ENCODE data around the gene AEN.
A peak's percentile ranks its signal among the peaks of the same experiment; 100 is the strongest.

The AEN gene

DNA sequence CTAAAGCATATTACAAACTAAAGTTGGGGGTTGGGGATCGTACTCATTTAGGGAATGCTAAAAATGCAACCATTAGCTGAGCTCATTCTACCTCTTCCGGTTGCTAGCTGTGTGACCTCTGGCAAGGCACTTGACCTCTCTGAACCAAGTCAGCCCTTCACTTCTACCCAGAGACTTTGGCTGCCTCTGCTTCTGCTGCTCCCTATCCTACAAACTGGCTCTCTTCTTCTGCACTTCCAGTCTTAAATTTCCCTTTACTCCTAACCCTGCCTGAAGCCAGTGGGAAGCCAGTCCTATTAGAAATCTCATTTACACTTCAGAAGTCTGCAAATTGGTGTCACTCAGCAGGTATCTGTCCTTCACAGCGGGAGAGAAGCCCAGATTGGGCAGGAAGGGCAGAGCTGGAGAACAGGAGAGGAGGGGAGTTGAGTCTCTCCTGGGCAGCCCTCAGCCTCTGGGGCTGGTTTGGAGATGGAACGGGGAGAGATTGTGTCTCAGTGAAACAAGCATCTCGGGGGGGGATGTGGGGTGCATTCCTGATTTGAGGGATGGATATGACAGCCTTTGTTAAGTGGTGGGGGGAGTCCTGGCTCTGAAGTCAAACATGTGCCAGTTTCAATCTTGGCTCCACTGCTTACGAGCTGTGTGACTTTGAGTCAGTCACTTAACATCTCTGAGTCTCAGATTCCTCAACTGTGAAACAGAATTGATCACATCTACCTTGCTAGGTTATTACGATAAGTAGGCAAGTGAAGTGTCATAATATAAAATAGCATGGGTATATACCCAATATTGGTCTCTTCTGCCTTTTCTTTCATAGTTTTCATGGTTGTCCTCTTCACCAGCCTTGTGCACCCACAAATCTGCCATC lies 7.8 kb upstream of the AEN start:
- DNase-seq (ENCODE audit: low read depth in 2 of 2), result no peak

DNA sequence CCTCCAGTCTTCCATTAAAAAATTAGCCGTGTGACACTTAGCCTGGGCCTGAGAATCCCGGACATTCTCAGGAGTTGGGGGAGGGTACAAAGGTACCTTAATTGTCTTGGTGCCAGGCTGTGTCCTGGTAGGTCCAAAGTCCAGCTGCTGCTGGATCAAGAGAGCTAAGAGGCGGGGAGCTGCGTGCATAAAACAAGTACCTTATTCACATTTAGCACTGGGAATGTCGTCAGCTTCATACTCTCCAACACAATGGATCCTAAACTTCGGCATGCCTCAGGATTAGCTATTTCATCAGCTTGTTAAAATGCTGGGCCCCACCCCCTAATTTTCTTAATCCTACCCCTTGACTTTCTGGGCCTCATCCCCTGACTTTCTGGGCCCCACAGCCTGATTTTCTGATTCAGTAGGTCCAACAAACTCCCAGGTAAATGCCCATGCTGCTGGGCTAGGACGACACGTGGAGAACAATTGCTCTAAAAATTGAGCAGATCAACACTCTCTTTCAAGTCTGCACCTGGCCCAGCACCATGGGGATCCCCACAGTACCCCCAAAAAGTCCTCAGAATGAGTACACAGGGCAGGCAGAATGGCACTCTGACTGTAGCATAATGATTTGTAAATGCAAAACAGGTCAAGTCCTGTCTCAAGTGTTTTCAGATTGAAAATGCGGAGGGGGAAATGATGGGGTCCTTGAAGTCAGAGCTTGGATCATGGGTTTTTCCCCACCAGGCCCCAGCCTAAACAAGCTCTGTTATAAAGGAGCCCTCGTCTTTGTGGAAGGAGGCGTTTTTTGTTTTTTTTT lies 5.6 kb upstream of the AEN start:
- DNase-seq (ENCODE audit: low read depth in 2 of 2), result no peak

DNA sequence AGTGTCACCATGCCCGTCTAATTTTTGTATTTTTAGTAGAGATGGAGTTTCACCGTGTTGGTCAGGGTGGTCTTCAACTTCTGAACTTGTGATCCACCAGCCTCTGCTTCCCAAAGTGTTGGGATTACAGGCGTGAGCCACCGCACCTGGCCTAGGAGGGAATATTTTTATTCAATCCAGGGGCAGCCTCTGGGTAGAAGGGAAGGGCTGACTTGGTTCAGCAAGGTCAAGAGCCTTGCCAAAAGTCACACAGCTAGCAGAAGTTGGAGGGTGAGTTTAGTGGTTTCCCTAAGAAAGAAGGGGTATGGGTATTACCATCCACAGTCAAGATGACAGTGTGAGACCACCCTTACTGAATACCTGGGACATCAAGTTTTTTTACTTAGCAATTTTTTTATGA lies 4.9 kb upstream of the AEN start:
- no peak for DNase-seq (ENCODE audit: low read depth in 2 of 2)

DNA sequence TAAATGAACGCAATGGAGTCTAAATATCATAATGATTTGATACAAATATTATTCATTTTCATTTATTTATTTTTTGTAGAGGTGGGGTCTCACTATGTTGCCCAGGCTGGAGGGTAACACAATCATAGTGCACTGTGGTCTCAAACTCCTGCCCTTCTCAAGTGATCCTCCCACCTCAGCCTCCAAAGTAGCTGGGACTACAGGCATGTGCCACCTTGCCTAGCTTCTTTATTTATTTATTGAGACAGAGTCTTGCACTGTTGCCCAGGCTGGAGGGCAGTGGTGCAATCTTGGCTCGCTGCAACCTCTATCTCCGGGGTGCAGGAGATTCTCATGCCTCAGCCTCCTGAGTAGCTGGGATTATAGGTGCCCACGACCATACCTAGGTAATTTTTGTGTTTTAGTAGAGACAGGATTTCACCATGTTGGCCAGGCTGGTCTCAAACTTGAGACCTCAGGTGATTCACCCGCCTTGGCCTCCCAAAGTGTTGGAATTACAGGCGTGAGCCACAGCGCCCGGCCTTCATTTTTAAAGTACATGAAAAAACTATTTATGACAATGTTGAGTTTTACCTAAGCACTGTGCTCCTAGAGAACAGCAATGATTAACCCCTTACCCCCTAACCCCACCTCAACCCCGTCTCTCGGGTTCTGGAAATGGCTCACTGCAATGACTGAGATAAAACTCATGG lies 4.0 kb upstream of the AEN start:
- no peak for DNase-seq (ENCODE audit: low read depth in 2 of 2)

DNA sequence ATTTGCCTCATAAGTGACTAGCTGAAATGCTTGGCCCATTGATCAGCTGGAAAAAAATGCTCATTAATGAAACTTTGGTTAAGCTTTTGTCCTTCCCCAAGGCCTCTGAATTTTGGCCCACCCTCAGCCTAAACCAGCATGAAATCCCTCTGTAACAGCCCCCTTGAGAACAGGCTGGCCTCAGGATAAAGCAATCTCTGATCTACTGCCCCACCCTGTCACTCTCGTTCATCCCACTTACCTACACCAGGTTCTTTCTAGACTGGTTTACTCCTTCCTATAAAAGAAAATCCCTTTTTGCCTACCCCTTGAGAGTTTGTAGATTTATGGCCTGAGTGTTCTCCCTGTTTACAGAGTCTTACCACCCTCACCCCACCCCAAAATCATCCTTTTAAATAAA lies 3.4 kb upstream of the AEN start:
- DNase-seq (ENCODE audit: low read depth in 2 of 2), result no peak

DNA sequence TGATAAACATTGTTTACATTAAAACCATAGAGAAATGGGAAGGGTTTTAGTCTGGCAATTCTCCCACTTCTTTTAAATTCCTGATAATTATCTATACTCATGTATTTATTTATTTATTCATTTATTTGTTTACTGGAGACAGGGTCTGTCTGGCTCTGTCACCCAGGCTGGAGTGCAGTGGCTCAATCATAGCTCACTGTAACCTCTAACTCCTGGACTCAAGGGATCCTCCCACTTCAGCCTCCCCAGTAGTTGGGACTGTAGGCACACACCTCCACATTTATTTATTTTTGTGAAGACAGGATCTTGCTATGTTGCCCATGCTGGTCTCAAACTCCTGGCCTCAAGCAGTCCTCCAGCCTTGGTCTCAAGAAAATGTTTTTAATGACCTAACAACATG lies 2.5 kb upstream of the AEN start:
- DNase-seq (ENCODE audit: low read depth in 2 of 2), result no peak

DNA sequence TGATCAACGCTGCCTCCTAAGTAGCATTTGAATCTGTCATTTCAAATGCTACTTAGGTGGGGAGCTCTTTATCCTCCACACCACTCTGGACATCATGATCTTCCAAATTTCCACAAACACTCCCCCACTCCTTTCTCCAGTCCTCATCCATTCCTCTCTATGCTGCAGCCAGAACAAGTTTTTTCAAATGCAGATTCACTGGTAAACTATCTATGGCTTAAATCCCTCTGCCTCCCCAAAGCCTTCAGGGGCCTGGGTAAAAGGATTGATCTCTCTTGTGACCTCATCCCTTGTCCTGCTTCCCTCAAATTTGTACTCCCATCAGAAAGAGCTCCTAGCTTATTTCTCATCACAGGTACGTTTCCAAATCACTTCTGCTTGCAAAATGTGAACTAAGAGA lies 1.3 kb upstream of the AEN start:
- DNase-seq (ENCODE audit: low read depth in 2 of 2), result no peak

DNA sequence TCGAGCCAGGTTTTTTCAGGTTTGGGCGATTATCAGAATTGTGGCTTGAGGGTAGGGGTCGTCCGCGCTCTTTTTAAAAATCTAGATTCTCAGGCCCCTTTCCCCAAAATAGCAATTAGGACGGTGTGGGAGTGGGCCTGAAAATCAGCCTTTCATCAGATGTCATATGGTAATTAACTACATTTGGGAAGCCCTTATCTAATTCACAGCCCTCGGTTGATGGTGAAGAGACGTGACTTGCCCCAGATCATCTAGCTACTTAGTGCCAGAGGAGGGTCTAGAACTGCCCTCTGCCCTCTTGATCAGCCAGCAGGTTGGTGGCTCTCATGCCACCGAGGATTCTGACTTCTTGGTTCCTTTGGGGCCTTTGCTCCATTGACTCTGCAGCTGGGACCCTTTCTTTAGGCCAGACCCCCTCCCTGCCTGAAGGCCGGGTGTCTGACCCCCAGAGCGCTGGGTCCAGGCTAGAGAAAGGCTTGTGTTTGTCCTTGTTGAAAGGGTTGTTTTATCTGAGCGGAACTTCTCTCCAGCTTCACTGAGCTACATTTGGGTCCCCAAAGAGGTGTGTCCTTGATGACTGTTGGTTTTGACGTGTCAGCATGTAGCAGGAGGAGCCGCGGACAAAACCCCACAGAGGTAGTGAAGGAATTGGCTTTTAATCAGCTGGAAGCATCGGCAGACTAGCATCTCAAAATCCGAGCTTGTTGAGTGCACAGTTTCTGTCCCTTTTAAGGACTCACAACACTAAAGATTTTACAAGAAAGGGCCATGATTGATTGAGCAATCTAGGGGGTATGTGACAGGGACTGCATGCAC lies 857 bp downstream of the AEN start:
- peak in 1 of 2 donors; percentile 38 for DNase-seq (ENCODE audit: low read depth in 2 of 2)

DNA sequence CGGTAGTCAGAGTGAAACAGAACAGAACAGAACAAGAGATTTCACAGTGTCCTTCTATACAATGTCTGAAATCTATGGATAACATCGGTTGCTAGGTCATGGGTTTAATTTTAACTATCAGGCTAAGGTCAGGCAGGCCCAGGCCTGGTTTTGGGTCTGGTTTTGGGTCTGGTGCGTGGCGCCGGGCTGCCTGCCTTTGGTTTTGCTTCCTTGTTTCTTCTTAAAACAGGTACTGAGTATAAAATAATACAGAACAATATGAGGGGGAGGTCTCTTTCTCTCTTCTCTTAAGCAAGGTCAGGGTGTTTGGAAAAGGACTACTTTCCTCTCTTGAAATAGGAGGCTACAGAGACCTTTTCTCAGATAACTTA lies 1.4 kb downstream of the AEN start:
- no peak for DNase-seq (ENCODE audit: low read depth in 2 of 2)

DNA sequence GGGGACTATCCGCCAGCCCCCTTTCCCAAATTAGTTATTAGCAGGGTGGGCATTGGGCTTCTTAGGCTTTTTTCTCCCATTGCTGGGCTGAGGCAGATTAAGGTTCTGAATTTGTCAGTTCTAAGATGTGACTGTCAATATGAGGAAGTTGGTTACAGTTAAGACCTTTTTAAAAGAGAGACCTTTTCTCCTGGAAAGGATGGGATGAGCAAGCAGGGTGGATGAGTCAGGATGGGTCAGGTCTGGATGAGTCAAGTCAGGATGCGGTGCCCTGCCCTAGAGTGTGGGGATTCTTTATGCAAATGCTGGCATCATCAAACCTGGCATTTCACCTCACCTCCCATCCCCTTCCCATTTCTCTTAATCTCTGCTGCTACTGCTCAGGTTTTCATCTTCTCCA lies 1.9 kb downstream of the AEN start:
- peak; percentile 65 for DNase-seq (ENCODE audit: low read depth in 2 of 2)

DNA sequence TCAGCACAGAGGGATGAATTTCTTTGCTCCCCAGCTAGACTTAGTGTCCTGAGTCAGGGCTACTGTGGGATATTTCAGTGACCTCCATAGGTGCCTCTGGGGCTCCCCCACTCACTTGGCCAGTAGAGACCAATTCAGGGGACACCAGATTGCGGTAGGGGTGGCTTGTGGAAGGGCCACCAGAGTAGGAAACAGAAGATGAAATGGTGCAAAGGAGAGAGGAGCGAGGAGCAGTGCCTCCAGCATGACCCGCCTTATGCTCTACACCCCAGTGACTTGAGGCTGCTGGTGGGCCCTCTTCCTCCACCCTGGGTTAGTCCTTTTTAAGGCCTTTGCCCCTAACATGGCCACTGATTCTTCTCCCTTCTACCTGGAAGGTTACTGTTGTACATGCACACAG lies 2.5 kb downstream of the AEN start:
- DNase-seq (ENCODE audit: low read depth in 2 of 2), result no peak

DNA sequence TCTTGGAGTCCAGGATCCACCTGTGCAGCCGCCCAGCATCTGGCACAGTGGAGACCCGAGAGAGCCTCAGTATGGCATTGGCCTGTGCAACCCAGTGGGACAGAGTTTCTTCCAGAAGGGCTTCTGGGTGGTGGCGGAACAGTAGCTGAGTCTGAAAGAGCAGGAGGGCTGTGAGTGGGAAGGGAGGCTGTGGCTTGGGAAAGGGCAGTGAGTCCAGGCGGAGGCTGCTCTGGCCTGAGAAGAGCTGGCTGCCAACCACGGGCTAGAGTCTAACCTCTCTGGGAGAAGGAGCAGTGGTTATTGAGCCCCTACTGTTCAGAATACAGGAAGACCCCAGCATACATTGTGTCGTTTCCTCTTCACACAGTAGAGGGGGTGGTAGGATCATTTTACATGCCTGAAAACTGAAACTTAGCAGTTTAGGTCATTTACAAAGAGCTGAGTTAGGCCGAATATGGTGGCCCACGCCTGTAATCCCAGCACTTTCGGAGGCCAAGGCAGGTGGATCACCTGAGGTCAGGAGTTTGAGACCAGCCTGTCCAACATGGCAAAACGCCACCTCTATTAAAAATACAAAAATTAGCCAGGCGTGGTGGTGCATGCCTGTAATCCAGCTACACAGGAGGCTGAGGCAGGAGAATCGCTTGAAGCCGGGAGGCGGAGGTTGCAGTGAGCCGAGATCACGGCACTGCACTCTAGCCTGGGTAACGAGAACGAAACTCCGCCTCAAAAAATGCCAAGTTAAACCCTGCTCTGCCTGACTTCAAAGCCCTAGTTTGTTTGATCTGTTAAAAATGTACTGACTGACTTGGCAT lies 3.2 kb downstream of the AEN start:
- no peak for DNase-seq (ENCODE audit: low read depth in 2 of 2)

DNA sequence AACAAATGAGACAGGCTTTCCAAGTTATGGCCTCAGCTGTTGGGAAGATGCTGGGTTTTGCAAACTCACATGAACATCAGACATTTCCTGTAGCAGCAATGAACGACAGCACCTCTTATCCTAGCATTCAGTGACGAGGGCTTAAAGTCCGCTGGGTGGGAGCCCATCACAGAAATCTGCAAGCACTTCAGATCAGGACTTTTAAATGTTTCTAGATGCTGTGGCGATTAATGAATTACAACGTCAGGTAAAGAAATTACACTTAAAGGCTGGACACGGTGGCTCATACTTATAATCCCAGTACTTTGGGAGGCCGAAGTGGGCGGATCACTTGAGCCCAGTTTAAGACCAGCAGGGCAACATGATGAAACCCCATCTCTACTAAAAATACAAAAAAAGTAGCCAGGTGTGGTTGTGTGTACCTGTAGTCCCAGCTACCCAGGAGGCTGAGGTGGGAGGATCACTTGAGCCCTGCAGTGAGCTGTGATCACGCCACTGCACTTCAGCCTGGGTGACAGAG lies 3.9 kb downstream of the AEN start:
- no peak for DNase-seq (ENCODE audit: low read depth in 2 of 2)

DNA sequence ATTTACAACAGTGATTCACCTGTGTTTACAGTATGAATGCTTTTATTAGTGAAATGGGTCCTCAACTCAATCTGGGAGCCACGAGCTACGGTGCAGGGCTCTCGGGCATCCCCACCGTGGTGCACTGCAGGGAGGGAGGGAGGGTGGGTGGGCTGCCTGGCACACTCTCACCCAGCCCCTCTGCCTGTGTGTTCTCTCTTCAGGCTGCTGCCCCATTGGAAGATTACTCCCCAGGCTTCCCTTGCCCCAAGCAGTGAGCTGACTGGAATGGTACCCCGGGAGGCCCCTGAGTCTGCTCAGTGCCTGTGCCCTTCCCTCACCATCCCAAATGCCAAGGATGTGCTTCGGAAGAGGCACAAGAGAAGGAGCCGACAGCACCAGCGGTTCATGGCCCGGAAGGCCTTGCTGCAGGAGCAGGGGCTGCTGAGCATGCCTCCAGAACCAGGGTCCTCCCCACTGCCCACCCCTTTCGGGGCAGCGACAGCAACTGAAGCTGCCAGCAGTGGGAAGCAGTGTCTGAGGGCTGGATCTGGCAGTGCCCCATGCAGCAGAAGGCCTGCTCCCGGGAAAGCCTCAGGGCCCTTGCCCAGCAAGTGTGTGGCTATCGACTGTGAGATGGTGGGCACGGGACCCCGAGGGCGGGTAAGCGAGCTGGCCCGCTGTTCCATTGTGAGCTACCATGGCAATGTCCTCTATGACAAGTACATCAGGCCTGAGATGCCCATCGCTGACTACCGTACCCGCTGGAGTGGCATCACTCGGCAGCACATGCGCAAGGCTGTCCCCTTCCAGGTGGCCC lies 5.0 kb downstream of the AEN start:
- DNase-seq (ENCODE audit: low read depth in 2 of 2), result no peak

DNA sequence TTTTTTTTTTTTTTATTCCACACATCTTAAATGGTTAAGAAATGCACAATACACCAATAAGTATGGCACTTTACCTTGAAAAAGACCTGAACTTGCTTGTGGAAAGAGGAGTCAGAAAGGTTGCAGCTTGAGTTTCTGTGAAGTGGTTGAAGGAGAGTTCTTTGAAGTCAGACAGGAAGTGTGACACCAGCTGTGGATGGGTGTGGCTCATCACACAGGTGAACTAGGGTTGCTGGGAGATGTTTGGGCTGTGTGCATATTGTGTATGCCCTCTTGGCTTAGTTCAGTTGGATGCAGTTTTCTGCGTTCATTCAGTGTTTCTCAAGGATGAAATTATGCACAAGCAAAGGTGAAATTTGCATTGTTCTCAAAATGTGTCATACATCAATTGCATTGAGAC lies 6.3 kb downstream of the AEN start:
- DNase-seq (ENCODE audit: low read depth in 2 of 2), result no peak

DNA sequence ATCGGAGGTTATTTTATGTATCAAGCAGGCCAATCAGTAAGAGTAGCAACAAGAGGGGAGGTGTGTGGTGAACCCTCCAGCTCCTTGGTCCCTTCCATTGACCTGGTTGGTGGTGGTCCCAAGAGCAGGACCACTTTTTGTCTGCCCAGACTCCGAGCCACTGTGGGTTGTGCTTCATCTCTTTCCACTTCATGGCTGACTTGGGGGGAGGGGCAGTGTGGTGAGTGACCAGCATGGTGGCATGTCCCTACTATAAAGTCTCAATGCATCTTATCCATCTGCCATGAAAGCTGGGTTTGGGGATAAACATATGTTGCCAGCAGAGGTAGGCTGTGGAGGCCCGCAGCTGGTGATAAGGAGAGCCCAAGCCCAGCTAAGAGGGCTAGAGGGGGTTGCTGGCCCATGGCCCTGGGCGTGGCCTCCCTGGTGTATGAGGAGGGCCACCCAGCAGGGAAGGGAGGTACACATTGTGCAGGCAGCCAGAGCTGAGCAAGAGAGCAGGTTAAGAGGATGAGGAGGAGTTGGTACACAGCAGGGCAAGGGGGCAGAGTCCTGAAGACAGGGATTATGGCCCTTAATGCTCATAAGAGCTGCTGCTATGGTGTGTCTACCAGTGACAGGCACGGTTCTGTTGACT lies 7.0 kb downstream of the AEN start:
- no peak for DNase-seq (ENCODE audit: low read depth in 2 of 2)

DNA sequence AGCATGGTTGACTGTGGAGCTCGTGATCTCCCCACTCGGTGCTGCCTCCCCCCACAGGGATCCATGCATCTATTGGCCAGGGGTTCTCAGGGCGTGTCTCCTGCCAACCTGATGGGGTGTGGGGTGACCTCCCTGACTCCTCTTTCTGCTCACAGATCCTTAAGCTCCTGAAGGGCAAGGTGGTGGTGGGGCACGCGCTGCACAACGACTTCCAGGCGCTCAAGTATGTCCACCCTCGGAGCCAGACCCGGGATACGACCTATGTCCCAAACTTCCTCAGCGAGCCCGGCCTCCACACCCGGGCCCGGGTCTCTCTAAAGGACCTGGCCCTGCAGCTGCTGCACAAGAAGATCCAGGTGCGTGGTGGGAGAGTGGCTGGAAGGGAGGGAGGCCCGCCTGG lies 7.9 kb downstream of the AEN start:
- no peak for DNase-seq (ENCODE audit: low read depth in 2 of 2)

DNA sequence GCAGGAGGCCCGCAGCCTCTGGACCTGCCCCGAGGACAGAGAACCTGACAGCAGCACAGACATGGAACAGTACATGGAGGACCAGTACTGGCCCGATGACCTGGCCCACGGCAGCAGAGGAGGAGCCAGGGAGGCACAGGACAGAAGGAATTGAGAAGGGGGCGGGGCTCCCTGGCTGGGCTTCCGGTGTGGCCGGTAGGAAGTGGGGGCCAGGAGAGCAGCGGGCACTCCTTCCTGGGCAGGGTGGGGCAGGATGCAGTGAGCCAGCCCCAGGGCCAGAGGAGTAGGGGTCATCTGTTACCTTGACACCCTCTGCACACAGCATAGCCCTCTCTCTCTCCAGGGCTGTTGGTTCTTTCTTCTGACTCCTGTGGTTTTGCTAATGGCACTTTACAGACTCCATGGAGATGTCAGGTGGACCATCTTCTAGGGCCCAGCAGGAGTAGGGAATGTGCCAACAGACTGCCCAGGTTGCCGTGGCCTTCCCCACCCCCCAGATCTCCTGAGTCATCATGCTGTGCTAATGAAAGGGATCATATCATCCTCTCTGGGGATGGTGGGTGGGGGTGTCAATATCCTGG lies 9.1 kb downstream of the AEN start:
- DNase-seq (ENCODE audit: low read depth in 2 of 2), result no peak
